SU-DHL-6 (cell line): Measurements from ENCODE around the gene SLC39A7.

ENCODE experiments used
- H2AFZ ChIP-seq: fragments of 200-600 bp; sonication (generic); 2 replicates; pipeline ENCODE4 v1.6.1; 2014; ENCODE audit warnings: low read depth, mild to moderate bottlenecking, moderate library complexity, mixed read lengths, antibody characterized with exemption, low read length; ENCODE audit not compliant: severe bottlenecking
- H3F3A ChIP-seq: fragments of 200-600 bp; shearing (Covaris generic); 2 replicates; pipeline ENCODE4 v1.6.0; 2016; ENCODE audit warnings: antibody characterized with exemption, mild to moderate bottlenecking; ENCODE audit not compliant: insufficient read depth
- H3K27ac ChIP-seq: fragments of 200-600 bp; sonication (generic); 2 replicates; pipeline ENCODE4 v1.5.1; 2016; ENCODE audit warnings: low read depth, mild to moderate bottlenecking, low read length, moderate library complexity, mixed read lengths
- H3K27me3 ChIP-seq: fragments of 200-600 bp; sonication (generic), shearing (Covaris generic); 2 replicates; pipeline ENCODE4 v1.6.0; 2014; ENCODE audit warnings: mild to moderate bottlenecking, low read length
- H3K36me3 ChIP-seq: fragments of 200-600 bp; sonication (generic); 2 replicates; pipeline ENCODE4 v1.6.1; 2014; ENCODE audit warnings: mild to moderate bottlenecking, low read length, mixed read lengths
- H3K4me2 ChIP-seq: fragments of 300-600, 200-600 bp; shearing (Covaris generic), sonication (generic); 2 replicates; pipeline ENCODE4 v1.6.0; 2014; ENCODE audit warnings: low read length, low read depth, mild to moderate bottlenecking; ENCODE audit not compliant: poor library complexity, severe bottlenecking
- H3K4me3 ChIP-seq: fragments of 200-600 bp; sonication (generic); 2 replicates; pipeline ENCODE4 v1.5.1; 2014; ENCODE audit warnings: antibody characterized with exemption, low read length, mild to moderate bottlenecking, mixed read lengths; ENCODE audit not compliant: insufficient read depth, poor library complexity, severe bottlenecking
- H3K79me2 ChIP-seq: fragments of 200-600 bp; sonication (generic); 2 replicates; pipeline ENCODE4 v1.6.1; 2014; ENCODE audit warnings: mild to moderate bottlenecking, low read length, moderate library complexity; ENCODE audit not compliant: insufficient read depth
- H3K9ac ChIP-seq: fragments of 200-600 bp; sonication (generic); 2 replicates; pipeline ENCODE4 v1.7.0; 2014; ENCODE audit warnings: mild to moderate bottlenecking, low read length
- H3K9me2 ChIP-seq: fragments of 200-600 bp; sonication (generic); replicated peaks from 2 replicates; pipeline ENCODE4 v1.6.1; 2014; ENCODE audit warnings: low read length; ENCODE audit not compliant: insufficient read depth
- H3K9me3 ChIP-seq: fragments of 200-600 bp; sonication (generic); 2 replicates; pipeline ENCODE4 v1.6.1; 2014; ENCODE audit warnings: low read length, mixed read lengths; ENCODE audit not compliant: insufficient read depth
- H4K20me1 ChIP-seq: fragments of 200-600 bp; sonication (generic); 2 replicates; pipeline ENCODE4 v1.6.1; 2014; ENCODE audit warnings: low read depth, mild to moderate bottlenecking, antibody characterized with exemption, low read length, moderate library complexity, mixed read lengths
- CTCF ChIP-seq: fragments of 200-600 bp; sonication (generic); IDR thresholded peaks from one replicate; pipeline ENCODE4 v1.5.1; 2017; ENCODE audit warnings: antibody characterized with exemption, mild to moderate bottlenecking, low read length, moderate library complexity; ENCODE audit not compliant: insufficient read depth, poor library complexity, severe bottlenecking
- EZH2phosphoT487 ChIP-seq: fragments of 200-600 bp; sonication (generic), shearing (Covaris generic); conservative IDR thresholded peaks from 2 replicates; pipeline ENCODE4 v1.6.1; 2018; ENCODE audit warnings: mild to moderate bottlenecking, antibody characterized with exemption, low read length, moderate library complexity, mixed read lengths

The SLC39A7 gene

GRCh38 chr6:33205191-33206026 lies 4.7 kb downstream of the SLC39A7 start:
- Histone ChIP-seq H3K79me2 (peaks cover 19% of the 10 kb centered on the region), H3K9me3 (no peaks in the 10 kb centered on the region), H3K27ac (no peak overlapping the region)

GRCh38 chr6:33206027-33206863 lies 5.6 kb downstream of the SLC39A7 start:
- Histone ChIP-seq H3K4me3 (no peak overlapping the region), H3K36me3 (0 out of 2 replicates have a peak, but pooled peaks cover 3% of the 10 kb centered on the region), H3K27me3 (no peaks in the 10 kb centered on the region), H3K9ac (no peak overlapping the region; the same call in 1 of the 2 replicates), H3K79me2 (peaks cover 13% of the 10 kb centered on the region), H2AFZ (no peak overlapping the region), H3F3A (peaks cover 30% of the 10 kb centered on the region), H3K27ac (no peak overlapping the region), H3K4me2 (peak overlapping the region; percentile 71), H3K9me2 (no peaks in the 10 kb centered on the region), H4K20me1 (no peaks in the 10 kb centered on the region), H3K9me3 (no peaks in the 10 kb centered on the region)
- no peak for TF ChIP-seq CTCF
- no peak for TF ChIP-seq EZH2phosphoT487

More at GRCh38 chr6:33205191-33206026, 4.7 kb downstream of the SLC39A7 start:
- peak overlapping the region; percentile 73 for H2AFZ ChIP-seq
- H3K4me2 ChIP-seq, result peak overlapping the region; percentile 71
- no peaks in the 10 kb centered on the region for H4K20me1 ChIP-seq
- peak overlapping the region; percentile 71 for H3K4me3 ChIP-seq
- H3K9ac ChIP-seq, result peak overlapping the region; percentile 78
- peaks cover 30% of the 10 kb centered on the region for H3F3A ChIP-seq
- 0 out of 2 replicates have a peak, but pooled peaks cover 3% of the 10 kb centered on the region for H3K36me3 ChIP-seq
- peak; percentile 52 for TF ChIP-seq CTCF
- TF ChIP-seq EZH2phosphoT487, result no peak
- H3K9me2 ChIP-seq, result no peaks in the 10 kb centered on the region
- H3K27me3 ChIP-seq, result no peaks in the 10 kb centered on the region

- Histone ChIP-seq H3F3A (peaks cover 30% of the 10 kb centered on the region), H4K20me1 (no peaks in the 10 kb centered on the region), H3K9me3 (no peaks in the 10 kb centered on the region), H3K9ac (peak overlapping the region; percentile 85; the same call in 1 of the 2 replicates), H3K4me3 (no peak overlapping the region), H3K4me2 (peak overlapping the region; percentile 84), H3K9me2 (no peaks in the 10 kb centered on the region), H3K36me3 (0 out of 2 replicates have a peak, but pooled peaks cover 3% of the 10 kb centered on the region), H3K27ac (no peak overlapping the region), H2AFZ (no peak overlapping the region), H3K27me3 (no peaks in the 10 kb centered on the region), H3K79me2 (peaks cover 5% of the 10 kb centered on the region)
- TF ChIP-seq CTCF (no peak), EZH2phosphoT487 (no peak)
Observed at GRCh38 chr6:33206864-33207551, 6.3 kb downstream of the SLC39A7 start.
